HEK293 (cell line): ENCODE results near the gene CPT1C.

Source experiments
- CTCF ChIP-seq: fragments of 450-650 bp; formaldehyde crosslinking; IDR thresholded peaks from 2 replicates; pipeline ENCODE4 v1.5.1; 2016; ENCODE audit warnings: missing biosample characterization, missing genetic modification characterization
- IKZF3 ChIP-seq: fragments of 450-650 bp; IDR thresholded peaks from 2 replicates; pipeline ENCODE4 v1.5.0; 2018; ENCODE audit warnings: missing biosample characterization, mild to moderate bottlenecking, missing genetic modification characterization, moderate library complexity
- PRDM1 ChIP-seq: fragments of 450-650 bp; formaldehyde crosslinking; IDR thresholded peaks from 2 replicates; pipeline ENCODE4; 2016; ENCODE audit warnings: missing biosample characterization, missing genetic modification characterization
- REST ChIP-seq: fragments of 450-650 bp; formaldehyde crosslinking; IDR thresholded peaks from 2 replicates; pipeline ENCODE4 v1.5.1; 2016; ENCODE audit warnings: missing biosample characterization, missing genetic modification characterization
- SP2 ChIP-seq: fragments of 450-650 bp; formaldehyde crosslinking; IDR thresholded peaks from 2 replicates; pipeline ENCODE4 v1.5.1; 2016; ENCODE audit warnings: missing biosample characterization, missing genetic modification characterization
- TRIM28 ChIP-seq: IDR thresholded peaks from 2 replicates; pipeline ENCODE4 v1.6.1; 2011; ENCODE audit warnings: low read length, control low read depth, borderline replicate concordance
- ZNF274 ChIP-seq, 2 experiments: fragments of 200-500 bp in 1 of 2; fragments of 450-650 bp in 1 of 2; sonication (Bioruptor generic) in 1 of 2; formaldehyde crosslinking in 1 of 2; IDR thresholded peaks; 2 replicates each; pipeline versions ENCODE4 v1.5.1 to v1.6.1; 2014 to 2016; ENCODE audit warnings: borderline replicate concordance in 1 of 2, inconsistent platforms in 1 of 2, low read length in 1 of 2, missing biosample characterization in 1 of 2, missing genetic modification characterization in 1 of 2
- ZNF521 ChIP-seq: fragments of 450-650 bp; formaldehyde crosslinking; IDR thresholded peaks from 2 replicates; pipeline ENCODE4 v1.5.1; 2017; ENCODE audit warnings: missing biosample characterization, mild to moderate bottlenecking, missing genetic modification characterization
- ZNF623 ChIP-seq: fragments of 450-650 bp; formaldehyde crosslinking; IDR thresholded peaks from 2 replicates; pipeline ENCODE4 v1.5.1; 2016; ENCODE audit warnings: missing biosample characterization, missing genetic modification characterization
- ZNF654 ChIP-seq: fragments of 450-650 bp; formaldehyde crosslinking; IDR thresholded peaks from 2 replicates; pipeline ENCODE4 v1.5.1; 2016; ENCODE audit warnings: low read depth, missing biosample characterization, missing genetic modification characterization

GRCh38 chr19:49718991-49719390 lies 28.1 kb downstream of the CPT1C start:
- no peak for TF ChIP-seq TRIM28
- no peak for TF ChIP-seq IKZF3 (tag by site-specific recombination)
- no peak for TF ChIP-seq ZNF623
- TF ChIP-seq ZNF274 (IDR thresholded peaks at IDR 0.05; ENCODE audit: low read length): no peak
- TF ChIP-seq ZNF274 (tag by site-specific recombination; IDR thresholded peaks at IDR 0.05; ENCODE audit: borderline replicate concordance): no peak
- TF ChIP-seq REST (tag by site-specific recombination): no peak
- TF ChIP-seq ZNF654 (tag by site-specific recombination): no peak
- TF ChIP-seq CTCF: no peak
- no peak for TF ChIP-seq SP2 (tag by site-specific recombination)
- TF ChIP-seq PRDM1: no peak
- no peak for TF ChIP-seq ZNF521 (tag by site-specific recombination)
